Measurements from ENCODE around the gene AGAP6.
"Not testable (repeated sequence)": the region's sequence is repeated elsewhere in the genome, so short reads cannot be mapped to it uniquely, and the experiment has no call there.

AGAP6 gene

GRCh38 chr10:49988376-49988775 lies at the start of gene AGAP6:
Gene AGAP6 (plus strand): TSS chr10:49988406. CDS start chr10:49988716, 310 bp downstream.
- not testable (repeated sequence) for DNase-seq

- DNase-seq: peak; percentile 60
Observed at GRCh38 chr10:49941447-49942338, 46.5 kb upstream of the AGAP6 start, which contains the start of the genes PARG and TIMM23B. Gene PARG (minus strand): TSS chr10:49942027. CDS start chr10:49941725, 302 bp downstream. Gene TIMM23B (plus strand): TSS chr10:49942053. CDS start chr10:49942195, 142 bp downstream.

- not testable (repeated sequence) for DNase-seq
Observed at GRCh38 chr10:49942339-49942705, 45.9 kb upstream of the AGAP6 start.

DNA sequence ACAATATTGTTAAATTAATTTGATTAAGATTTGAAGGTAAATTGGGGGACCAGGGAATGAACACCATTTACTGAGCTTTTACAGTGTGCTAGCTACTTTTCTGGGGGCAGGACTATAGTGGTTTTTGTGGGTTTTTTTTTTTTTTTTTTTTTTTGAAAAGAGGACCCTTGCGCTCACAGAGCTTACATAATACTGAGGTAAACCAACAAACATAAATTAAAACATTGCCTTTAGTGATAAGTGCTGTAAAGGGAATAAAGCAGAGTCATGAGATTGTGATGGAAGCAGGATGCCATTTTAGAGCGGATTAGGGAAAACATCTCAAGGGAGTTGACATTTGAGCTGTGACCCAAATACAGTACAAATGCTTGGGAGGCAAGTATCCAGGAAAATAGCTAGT lies 44.6 kb upstream of the AGAP6 start:
- not testable (repeated sequence) for DNase-seq

- not testable (repeated sequence) for DNase-seq
Observed at GRCh38 chr10:49948142-49948541, 40.1 kb upstream of the AGAP6 start.

DNA sequence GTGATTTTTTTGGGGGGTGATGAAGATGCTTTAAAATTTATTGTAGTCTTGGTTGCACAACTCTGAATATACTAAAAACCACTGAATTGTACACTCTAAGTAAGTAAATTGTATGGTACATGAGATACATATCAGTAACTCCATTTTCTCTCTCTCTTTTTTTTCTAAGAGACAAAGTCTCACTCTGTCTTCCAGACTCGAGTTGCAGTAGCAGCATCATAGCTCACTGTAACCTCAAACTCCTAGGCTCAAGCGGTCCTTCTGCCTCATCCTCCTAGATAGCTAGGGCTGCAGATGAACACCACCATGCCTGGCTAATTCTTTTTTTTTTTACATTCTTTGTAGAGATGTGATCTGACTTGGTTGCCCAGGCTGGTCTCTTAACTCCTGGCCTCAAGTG lies 39.5 kb upstream of the AGAP6 start:
- DNase-seq: not testable (repeated sequence)

- DNase-seq: not testable (repeated sequence)
Observed at GRCh38 chr10:49952006-49952405, 36.2 kb upstream of the AGAP6 start.

- not testable (repeated sequence) for DNase-seq
Observed at GRCh38 chr10:49953122-49953521, 35.1 kb upstream of the AGAP6 start.

GRCh38 chr10:49970331-49970857 lies 17.8 kb upstream of the AGAP6 start:
- not testable (repeated sequence) for DNase-seq

- not testable (repeated sequence) for DNase-seq
Observed at GRCh38 chr10:49971466-49971865, 16.7 kb upstream of the AGAP6 start.

DNA sequence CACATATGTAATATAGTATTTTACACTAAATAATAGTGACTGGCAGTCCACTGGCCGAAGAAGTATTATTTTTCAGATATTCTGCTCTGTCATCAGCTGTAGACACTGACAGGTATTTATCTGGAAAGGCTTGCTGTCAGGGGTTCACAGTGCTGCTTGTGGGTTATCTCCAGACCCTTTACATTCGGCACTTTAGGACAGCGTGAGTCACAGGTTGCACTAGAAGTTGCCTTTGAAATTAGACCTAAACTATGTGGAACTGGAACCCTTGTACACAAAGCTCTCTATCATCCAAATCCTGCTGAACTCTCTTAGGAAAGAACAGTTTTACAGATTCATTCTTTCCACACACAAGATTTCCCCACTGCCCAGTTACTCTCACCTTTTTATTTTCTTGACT lies 16.1 kb upstream of the AGAP6 start:
- DNase-seq: not testable (repeated sequence)

DNA sequence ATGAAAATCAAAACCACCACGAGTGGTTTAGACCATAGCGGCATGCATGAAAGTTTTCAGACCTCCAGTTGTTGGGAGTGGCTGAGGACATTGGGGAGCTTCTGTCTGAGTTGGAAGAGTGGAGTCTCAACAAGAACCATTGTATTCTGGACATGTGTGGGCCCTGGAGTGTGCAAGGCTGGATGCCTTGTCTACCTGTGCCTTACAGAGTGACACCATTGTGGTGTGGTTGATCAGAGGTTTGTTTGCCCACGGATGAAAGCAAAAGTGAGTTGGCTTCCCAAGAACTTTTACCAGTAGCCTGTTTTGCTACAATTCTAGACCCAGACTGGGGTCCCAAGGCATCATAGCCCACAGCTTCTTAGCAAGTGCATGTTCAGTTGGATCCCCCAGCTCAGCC lies 10.4 kb upstream of the AGAP6 start:
- not testable (repeated sequence) for DNase-seq

- DNase-seq: not testable (repeated sequence)
Observed at GRCh38 chr10:49987207-49987606, 999 bp upstream of the AGAP6 start.

DNA sequence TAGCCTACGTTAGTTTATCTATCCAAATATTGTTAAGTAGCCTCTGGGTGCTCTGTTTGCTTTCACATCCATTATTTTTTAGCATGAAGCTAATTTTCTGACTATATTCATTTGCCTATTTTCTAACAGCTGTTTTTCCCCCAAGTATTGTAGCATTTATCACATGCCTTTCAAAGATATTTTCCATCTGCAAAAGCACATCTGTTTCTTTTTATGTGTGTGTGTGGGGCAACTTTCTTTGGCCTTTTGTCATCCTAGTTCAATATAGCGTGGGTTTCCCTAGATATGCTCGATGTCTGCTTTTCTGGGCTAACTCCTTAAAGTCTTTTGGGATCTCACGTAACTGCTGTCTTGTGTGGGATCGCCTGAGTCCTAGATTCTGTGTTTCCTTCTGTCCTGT lies 7.1 kb downstream of the AGAP6 start:
- DNase-seq: not testable (repeated sequence)

- DNase-seq: not testable (repeated sequence)
Observed at GRCh38 chr10:50014024-50014423, 25.8 kb downstream of the AGAP6 start.

- not testable (repeated sequence) for DNase-seq
Observed at GRCh38 chr10:50015596-50016220, 27.5 kb downstream of the AGAP6 start.

- DNase-seq: not testable (repeated sequence)
Observed at GRCh38 chr10:50016926-50017325, 28.7 kb downstream of the AGAP6 start.

GRCh38 chr10:50017646-50018045 lies 29.4 kb downstream of the AGAP6 start:
- not testable (repeated sequence) for DNase-seq

DNA sequence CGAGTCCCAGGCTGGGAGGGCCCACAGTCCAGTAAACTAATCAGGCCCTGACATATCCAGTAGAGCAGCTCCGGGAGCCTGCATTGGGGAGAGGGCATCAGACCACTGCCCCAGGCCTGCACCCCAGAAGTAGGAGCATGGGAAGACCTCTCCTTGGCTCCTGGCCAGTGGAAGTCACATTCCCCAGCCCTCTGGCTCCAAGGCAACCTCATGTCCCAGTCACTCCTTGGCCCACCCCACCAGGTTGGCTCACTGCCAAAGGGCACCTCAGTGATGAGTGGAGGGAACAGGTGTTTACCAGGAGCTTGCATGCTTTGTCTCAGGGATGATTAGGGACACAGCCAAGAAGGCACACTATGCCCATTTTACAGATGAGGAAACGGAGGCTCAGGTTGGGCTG lies 31.1 kb downstream of the AGAP6 start:
- not testable (repeated sequence) for DNase-seq

DNA sequence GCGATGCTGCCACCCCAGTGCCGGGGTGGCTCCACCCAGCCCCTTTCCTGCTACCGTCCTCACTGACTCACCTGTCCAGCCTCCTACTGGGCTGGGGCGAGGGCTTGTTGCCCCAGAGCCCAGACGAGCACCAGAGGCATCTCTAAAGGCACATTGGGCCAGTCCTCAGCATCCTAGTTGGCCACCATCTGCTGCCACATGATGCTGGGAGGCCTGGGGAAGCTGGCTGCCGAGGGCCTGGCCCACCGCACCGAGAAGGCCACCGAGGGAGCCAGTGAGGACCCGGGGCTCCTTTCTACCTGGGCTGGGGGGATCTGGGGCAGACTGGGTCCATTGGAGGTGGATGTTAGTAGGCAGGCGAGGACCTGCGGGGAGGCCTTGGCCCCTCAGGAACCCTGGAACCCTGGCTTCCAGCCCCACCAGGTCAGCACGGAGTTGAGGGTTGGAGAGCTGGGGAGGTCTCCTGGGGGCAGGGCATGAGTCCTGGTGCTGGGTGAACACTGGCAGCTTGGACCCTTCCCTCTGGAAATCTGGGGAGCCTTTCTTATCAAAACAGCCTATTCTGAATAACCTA lies 32.3 kb downstream of the AGAP6 start:
- not testable (repeated sequence) for DNase-seq

GRCh38 chr10:50021646-50022045 lies 33.4 kb downstream of the AGAP6 start:
- DNase-seq: no peak

DNA sequence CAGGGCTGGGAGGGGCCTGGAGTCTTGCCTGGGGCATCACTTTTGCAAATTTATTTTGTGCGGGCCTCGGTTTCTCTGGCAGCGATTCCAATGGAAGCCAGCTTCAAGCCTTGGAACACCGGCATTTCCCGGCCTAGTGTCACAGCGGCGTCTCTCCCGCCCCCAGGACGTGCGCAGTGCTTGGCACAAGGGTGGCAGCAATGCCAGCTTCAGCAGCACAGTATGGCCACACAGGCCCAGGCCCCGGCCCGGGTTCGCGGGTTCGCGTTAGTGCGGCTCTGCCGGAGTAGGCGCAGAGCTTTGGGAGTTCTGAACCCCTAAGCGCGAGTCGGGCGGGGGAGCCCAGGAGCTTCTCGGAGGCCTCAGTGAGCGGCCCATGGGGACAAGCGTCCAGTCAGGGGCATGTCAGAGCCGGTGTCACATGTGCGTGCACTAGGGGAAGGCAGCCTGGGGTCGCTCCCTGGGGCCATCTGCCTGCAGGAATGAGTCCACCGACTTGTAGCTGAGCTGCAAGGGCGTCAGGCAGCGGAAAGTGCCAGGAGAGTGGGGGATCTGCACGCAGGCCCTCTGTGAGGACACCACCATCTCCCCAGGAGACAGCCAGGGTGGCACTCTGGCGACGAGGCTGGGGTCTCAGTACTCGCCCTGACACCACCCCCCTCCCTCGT lies 36.6 kb downstream of the AGAP6 start:
- DNase-seq: not testable (repeated sequence)

DNA sequence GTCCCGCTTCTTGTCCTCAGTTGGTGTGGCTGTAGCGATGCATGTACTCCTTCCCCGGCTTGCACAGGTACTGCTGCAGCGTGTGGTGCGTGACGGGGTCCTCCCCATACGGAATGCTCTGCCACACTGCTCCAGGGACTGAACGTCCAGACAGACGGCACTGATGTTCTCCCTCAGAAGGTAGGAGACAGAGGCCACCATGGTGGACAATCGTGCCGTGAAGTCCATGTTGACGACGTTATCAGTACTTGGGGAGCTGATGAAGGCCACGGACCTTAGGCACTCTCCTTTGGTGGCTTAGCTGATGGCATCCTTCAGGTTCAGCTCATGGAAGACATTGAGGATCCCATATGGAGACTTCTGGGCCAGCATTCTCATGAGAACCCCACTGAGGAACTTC lies 37.4 kb downstream of the AGAP6 start:
- no peak for DNase-seq

All from NCI-H1048 (cell line).